Kidney capillary endothelial cell (primary cell): ENCODE measurements around the gene TM9SF1.

Source experiments
- DNase-seq: peaks from one replicate; pipeline ENCODE4 v3.0.0-alpha.2; 2018; ENCODE audit warnings: low spot score

TM9SF1 gene

GRCh38 chr14:24195186-24196070 is at the start of gene TM9SF1:
Gene TM9SF1, minus strand, starts transcription at chr14:24195441. Its CDS starts 422 bp downstream, at chr14:24195019.
- DNase-seq = peak; percentile 83

- no peak for DNase-seq
These were observed 48.1 kb upstream of the TM9SF1 start for GRCh38 chr14:24243336-24243836.

DNA sequence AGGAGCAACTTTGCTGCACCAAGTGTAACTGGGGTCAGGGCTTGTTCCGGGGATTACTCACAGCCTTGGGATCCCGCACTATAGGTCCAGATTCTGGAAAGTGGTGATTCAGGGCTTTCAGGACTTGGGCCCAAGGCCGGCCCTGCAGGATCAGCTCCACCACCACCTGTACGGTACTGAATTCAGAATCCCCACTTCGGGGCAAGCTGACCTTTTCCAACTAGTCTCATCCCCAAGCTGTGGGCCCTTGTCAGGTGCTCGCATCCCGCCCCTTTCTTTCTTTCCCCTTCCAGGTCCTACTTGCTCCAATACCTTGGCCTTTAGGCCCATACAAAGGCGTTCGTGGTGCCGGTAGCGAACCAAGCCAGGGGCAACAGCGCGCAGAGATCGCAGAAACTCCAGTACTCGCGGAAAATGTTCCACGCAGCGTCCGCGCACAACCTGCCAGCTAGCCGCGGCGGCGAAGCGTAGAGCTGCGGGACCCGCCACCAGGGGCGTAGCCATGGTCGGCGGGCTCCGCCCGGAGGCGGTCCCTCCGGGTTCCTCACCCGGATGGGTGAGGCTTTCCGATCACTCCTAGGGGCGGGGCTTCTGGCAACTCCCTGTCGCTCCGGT is 46.7 kb upstream of the TM9SF1 start:
- DNase-seq = peak; percentile 86

- no peak for DNase-seq
These were observed 45.1 kb upstream of the TM9SF1 start for GRCh38 chr14:24240110-24240918.

GRCh38 chr14:24238527-24239037 is 43.3 kb upstream of the TM9SF1 start:
- no peak for DNase-seq

GRCh38 chr14:24238123-24238522 is 42.9 kb upstream of the TM9SF1 start:
- no peak for DNase-seq

DNA sequence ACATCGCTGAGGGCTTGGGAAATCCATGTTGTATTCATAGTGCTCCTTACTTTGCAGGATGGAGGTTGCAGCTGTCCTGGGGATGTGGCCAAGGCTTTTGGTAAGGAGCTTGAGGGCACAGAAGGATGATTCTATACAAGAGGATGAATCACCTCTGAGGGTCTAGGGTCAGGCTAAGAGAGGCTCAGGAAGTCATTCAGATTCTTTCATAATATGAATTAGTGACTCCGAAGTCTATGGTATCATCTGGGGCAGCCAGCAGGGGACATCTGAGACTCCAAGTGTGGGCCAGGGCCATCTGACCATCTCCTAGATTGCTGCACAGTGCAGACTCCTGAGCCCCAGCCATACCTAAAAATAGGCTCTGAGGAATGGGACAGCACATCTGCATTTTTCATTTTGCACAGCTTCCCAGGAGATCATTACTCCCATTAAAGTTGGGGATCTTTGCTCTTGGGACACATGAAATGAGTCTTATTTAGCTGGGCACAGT is 42.3 kb upstream of the TM9SF1 start:
- no peak for DNase-seq

GRCh38 chr14:24236689-24237462 is 41.6 kb upstream of the TM9SF1 start:
- no peak for DNase-seq

DNA sequence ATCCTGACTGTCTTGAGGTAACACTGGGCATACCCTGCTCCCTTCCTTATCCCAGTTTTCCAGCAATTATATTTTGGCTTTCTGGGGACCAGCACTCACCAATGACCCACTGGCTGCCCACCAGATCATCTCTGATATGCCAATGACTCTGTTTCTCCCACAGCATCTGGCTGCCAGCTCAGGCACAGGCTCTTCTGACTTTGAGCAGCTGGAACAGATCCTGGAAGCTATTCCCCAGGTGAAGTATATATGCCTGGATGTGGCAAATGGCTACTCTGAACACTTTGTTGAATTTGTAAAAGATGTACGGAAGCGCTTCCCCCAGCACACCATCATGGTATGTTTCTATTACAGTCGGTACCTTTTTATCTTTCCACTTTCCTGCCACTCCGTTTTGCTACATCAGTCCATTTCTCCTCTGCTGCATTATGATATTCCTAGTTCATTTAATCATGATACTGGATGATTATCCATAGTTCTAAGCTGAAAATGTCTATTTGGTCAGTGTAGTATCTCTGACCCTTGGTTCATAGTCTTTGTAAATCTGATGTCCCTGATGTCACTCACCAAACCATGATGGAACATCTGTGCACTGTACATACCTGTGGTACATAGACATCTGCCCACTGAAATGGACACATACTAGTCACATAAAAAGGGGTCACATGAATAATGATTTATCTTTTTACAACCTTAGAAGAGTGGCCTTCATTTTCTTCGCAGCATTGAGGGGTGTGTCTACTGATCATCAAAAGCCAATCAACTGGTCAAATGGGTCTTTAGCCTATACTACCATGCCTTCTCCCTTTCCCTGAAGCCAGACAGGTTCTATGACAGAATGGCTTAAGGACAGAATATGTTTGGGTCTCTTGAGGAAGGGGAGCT is 40.8 kb upstream of the TM9SF1 start:
- DNase-seq = no peak

DNA sequence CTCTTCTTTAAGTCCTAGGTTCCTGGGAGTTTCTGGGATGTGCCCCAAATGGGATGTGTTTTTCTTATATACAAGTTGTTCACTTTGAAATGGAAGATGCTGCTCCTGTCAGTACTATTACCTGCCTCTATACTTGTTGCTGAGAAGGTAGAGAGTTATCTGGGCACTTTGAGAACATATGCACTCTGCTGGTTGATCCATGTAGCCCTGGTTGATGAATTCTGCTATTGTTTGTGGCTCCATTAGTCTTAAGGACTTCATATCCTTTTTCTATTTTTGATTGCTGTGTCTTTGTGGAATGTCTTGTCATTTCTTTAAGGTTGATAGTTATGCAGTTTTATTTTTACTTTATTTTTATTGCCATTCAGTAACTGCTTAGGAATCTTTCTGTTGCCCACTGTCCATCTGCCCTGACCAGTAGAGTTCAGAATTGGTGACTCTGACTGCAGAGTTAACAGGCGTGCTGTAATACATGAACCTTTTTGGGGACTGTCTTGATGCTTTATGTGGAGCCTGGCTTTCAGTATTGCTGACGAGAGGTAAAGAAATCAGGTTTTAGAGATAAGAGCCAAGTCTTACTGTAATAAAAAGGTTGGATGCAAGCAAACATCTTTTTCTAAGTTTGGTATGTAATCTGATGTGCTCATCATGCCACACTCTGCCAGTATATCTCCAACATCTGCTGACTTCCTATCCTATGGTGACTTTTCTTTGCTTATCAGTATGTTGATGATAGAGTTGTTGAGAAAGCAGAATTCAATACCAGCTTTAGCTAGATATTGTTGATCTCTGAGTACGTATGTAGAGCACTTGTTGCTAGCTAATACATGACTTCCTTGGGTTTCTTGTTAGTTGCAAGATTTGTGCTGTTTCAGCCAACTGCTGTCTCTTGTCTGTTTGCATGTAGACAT is 39.1 kb upstream of the TM9SF1 start:
- no peak for DNase-seq

- no peak for DNase-seq
These were observed 38.3 kb upstream of the TM9SF1 start for GRCh38 chr14:24233538-24233866.

- DNase-seq = no peak
These were observed 37.6 kb upstream of the TM9SF1 start, which contains the start of gene GMPR2 for GRCh38 chr14:24232645-24233537. Gene GMPR2, plus strand, starts transcription at chr14:24232929. Its CDS starts 325 bp downstream, at chr14:24233254.

DNA sequence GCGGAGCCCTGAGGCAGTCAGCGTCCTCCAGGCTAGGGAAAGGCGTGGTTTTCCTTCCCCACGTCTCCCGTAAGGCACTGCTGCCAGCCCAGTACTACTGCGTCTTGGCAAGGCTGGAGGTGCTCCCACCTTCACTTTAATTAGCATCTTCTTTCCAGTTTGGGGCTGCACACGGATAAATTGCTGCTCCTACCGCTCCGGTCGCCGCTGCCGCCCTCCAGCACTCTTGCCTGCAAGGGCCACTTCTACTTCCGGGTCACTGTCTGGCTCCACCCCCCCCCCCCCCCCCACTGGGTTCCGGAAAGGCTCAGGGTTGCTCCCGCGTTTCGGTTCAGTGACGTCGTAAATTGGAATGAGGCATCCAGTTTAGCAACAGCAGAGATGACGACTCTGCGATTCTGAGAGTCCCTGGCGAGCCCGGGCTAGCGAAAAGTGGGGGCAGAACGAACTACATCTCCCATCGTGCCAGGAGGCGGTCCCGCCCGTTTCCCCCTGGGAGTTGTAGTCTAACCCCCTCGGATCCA is 36.9 kb upstream of the TM9SF1 start, which contains the start of gene NEDD8:
Gene NEDD8 (minus strand): TSS at position 247 of the 524 bp plus-strand sequence. CDS start 100 bp downstream, at position 147.
- peak; percentile 93 for DNase-seq

DNA sequence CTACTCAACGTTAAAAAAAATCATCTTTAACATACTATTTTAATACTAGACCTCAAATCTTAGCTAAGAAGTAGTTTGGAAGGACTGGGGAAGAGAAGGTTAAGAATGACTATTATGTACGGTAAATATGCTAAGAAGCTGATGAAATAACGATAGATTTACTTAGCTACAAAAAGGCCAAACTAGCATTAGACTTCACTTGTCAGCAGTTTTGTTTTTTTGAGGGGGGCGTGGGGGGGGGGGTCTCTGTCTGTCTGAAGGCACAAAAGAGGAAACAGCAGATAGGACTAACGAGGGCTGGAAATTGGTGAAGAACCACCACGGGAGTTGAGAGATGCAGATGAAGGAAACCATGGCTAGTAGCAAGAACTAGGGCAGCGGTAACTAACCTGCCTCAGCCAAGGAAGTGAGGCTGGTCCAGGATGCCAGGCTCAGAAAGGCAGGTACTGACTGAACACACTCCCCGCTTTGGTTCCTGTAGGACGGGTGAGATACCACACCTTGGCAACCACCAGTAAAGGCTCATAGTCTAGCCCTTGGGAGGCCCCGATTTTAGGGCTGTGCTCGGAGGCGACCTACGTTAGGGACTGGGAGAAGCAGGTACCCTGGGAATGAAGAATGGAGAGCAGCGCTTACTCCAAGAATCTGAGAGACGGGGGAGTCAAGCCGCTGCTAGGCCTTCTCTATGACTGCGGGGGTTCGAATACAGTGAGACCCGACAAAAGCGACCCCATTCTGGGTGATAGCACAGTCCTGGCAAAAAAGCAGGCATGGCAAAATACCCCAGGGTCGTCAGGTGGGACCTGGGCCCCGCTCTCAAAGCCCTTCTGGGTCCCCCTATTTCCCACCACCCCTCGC is 36.3 kb upstream of the TM9SF1 start:
- DNase-seq = no peak

GRCh38 chr14:24228902-24229301 is 33.7 kb upstream of the TM9SF1 start:
- no peak for DNase-seq

- DNase-seq = no peak
These were observed 31.2 kb upstream of the TM9SF1 start for GRCh38 chr14:24226473-24226872.

DNA sequence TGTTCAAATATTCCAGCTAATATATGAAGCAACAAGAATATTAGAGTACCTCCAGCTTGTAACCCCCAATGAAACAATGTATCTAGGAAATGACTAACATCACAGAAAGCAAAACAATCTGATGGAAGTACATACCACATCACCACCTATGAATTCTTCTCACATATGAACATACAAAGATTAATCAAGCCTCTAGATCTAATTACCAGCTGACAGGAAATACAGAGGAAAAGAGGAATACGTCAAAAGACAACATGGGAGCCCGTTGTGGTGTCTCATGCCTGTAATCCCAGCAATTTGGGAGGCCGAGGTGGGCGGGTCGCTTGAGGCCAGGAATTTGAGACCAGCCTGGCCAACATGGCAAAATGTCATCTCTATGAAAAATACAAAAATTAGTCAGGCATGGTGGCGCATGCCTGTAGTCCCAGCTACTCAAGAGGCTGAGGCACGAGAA is 29.4 kb upstream of the TM9SF1 start:
- peak; percentile 94 for DNase-seq
